Measurements from ENCODE around the gene PGLYRP2.

DNA sequence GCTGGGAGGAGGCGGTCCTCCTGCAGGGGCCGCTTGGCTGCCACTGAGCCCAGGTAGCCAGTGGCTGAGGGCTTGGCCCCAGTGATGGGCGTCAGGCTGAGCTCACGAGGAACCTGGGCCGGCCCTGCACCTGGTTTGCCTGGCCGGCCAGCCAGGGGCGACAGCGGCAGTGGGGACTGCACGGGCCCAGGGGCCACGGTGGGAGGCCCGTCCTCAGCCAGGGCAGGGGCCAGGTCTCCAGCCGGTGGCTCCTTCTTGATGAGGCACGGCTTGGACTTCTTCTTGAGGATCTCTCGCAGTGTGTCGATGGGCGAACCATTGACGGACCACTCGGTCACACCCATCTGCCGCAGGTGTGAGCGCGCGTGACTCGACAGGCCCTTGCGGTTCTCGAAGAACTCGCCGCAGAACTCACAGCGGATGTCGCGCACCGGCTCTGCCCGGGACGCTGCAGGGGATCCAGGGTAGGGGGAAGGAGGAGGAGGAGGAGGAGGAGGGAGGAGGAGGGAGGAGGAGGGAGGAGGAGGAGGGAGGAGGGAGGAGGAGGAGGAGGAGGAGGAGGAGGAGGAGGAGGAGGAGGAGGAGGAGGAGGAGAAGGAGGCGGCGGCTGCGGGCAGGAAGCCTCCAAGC, 53.9 kb downstream of the PGLYRP2 start:
- no peak for TF ChIP-seq JUND (IDR thresholded peaks at IDR 0.05)
- TF ChIP-seq POLR2A (IDR thresholded peaks at IDR 0.05; ENCODE audit: borderline replicate concordance, extremely low read depth, insufficient read depth, insufficient read length) = no peak
- TF ChIP-seq, protein P1, sequence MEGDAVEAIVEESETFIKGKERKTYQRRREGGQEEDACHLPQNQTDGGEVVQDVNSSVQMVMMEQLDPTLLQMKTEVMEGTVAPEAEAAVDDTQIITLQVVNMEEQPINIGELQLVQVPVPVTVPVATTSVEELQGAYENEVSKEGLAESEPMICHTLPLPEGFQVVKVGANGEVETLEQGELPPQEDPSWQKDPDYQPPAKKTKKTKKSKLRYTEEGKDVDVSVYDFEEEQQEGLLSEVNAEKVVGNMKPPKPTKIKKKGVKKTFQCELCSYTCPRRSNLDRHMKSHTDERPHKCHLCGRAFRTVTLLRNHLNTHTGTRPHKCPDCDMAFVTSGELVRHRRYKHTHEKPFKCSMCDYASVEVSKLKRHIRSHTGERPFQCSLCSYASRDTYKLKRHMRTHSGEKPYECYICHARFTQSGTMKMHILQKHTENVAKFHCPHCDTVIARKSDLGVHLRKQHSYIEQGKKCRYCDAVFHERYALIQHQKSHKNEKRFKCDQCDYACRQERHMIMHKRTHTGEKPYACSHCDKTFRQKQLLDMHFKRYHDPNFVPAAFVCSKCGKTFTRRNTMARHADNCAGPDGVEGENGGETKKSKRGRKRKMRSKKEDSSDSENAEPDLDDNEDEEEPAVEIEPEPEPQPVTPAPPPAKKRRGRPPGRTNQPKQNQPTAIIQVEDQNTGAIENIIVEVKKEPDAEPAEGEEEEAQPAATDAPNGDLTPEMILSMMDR (IDR thresholded peaks at IDR 0.05 in 2 of 3, conservative IDR thresholded peaks at IDR 0.05 in 1 of 3; ENCODE audit: borderline replicate concordance in 1 of 3, insufficient read depth in 1 of 3, low read depth in 2 of 3, low read length in 2 of 3) = no peak
- no peak for TF ChIP-seq ZFX (IDR thresholded peaks at IDR 0.05)
- TF ChIP-seq EZH2phosphoT487 (IDR thresholded peaks at IDR 0.05; ENCODE audit: borderline replicate concordance) = no peak
- TF ChIP-seq POLR2AphosphoS5 (IDR thresholded peaks at IDR 0.05; ENCODE audit: low read depth, low read length) = no peak
- TF ChIP-seq EZH2 (IDR thresholded peaks at IDR 0.05) = no peak
- no peak for TF ChIP-seq SIN3A (IDR thresholded peaks at IDR 0.05; ENCODE audit: low read depth)
